Activated naive CD4-positive, alpha-beta T cell treated with anti-CD3 and anti-CD28 coated beads, Interleukin-2, amount 50 U/mL, for 72 hours (primary cell): ENCODE results near the gene HMCES. TPM values are rescaled to one million over a fixed set of nuclear protein-coding genes. Genes with fewer than 3 reads are reported as not detected.
"Not testable (repeated sequence)": the region's sequence is repeated elsewhere in the genome, so short reads cannot be mapped to it uniquely, and the experiment has no call there.

Experiments
- ATAC-seq, 2 donors: fragments of 150-1000 bp; cut with Tn5 transposase; 2 replicates each; pipeline ENCODE4 v1.10.0; 2021; ENCODE audit warnings: mild to moderate bottlenecking in 2 of 2, moderate library complexity in 2 of 2
- DNase-seq, 2 donors: peaks; one replicate each; pipeline ENCODE4 v3.0.0; 2021 to 2022; ENCODE audit warnings: low spot score in 2 of 2
- H3K27ac Mint-ChIP-seq, 2 donors: one replicate each; pipeline ENCODE4 v1.8.0; 2022; ENCODE audit warnings: mild to moderate bottlenecking in 2 of 2, mixed read lengths in 2 of 2
- H3K36me3 Mint-ChIP-seq, 2 donors: one replicate each; pipeline ENCODE4 v1.8.0; 2022; ENCODE audit warnings: mixed read lengths in 2 of 2
- H3K9me3 Mint-ChIP-seq, 2 donors: one replicate each; pipeline ENCODE4 v1.8.0; 2022; ENCODE audit warnings: mixed read lengths in 2 of 2
- total RNA-seq, 2 donors: library from RNA; stranded (reverse); gene quantifications; one replicate each; pipeline ENCODE4 v1.2.3, GENCODE V29; 2022

The HMCES gene
- total RNA-seq, 2 donors from 2014 or later: 58.5 to 78.7 TPM

GRCh38 chr3:129321887-129322286, 43.2 kb downstream of the HMCES start:
- Mint-ChIP-seq H3K36me3 (no peaks in the 10 kb centered on the region), H3K27ac (no peak overlapping the region), H3K9me3 (no peaks in the 10 kb centered on the region)
- DNase-seq (no peak), ATAC-seq (no peak)

- DNase-seq (no peak), ATAC-seq (no peak)
- H3K9me3 Mint-ChIP-seq: no peaks in the 10 kb centered on the region
- no peak overlapping the region for H3K27ac Mint-ChIP-seq
- no peaks in the 10 kb centered on the region for H3K36me3 Mint-ChIP-seq
Measured at GRCh38 chr3:129323651-129324294, 45.1 kb downstream of the HMCES start.

- no peak for DNase-seq
- no peaks in the 10 kb centered on the region for H3K36me3 Mint-ChIP-seq
Measured at GRCh38 chr3:129324855-129325254, 46.2 kb downstream of the HMCES start.

GRCh38 chr3:129325383-129325782, 46.7 kb downstream of the HMCES start:
- no peak for DNase-seq

More at GRCh38 chr3:129324855-129325254, 46.2 kb downstream of the HMCES start:
- ATAC-seq: no peak
- Mint-ChIP-seq H3K9me3 (no peaks in the 10 kb centered on the region), H3K27ac (no peak overlapping the region)

GRCh38 chr3:129326138-129326537, 47.5 kb downstream of the HMCES start:
- no peaks in the 10 kb centered on the region for H3K36me3 Mint-ChIP-seq
- DNase-seq (no peak), ATAC-seq (no peak)
- no peaks in the 10 kb centered on the region for H3K9me3 Mint-ChIP-seq
- H3K27ac Mint-ChIP-seq: peak overlapping the region in 1 of 2 donors; percentile 35

More at GRCh38 chr3:129325383-129325782, 46.7 kb downstream of the HMCES start:
- H3K36me3 Mint-ChIP-seq: no peaks in the 10 kb centered on the region
- no peak overlapping the region for H3K27ac Mint-ChIP-seq
- no peaks in the 10 kb centered on the region for H3K9me3 Mint-ChIP-seq
- ATAC-seq: no peak

GRCh38 chr3:129326595-129326994, 47.9 kb downstream of the HMCES start:
- ATAC-seq: no peak
- Mint-ChIP-seq H3K27ac (peak overlapping the region in 1 of 2 donors; percentile 35), H3K9me3 (no peaks in the 10 kb centered on the region), H3K36me3 (no peaks in the 10 kb centered on the region)
- no peak for DNase-seq

- ATAC-seq: no peak
- H3K36me3 Mint-ChIP-seq: no peaks in the 10 kb centered on the region
- no peak for DNase-seq
- H3K9me3 Mint-ChIP-seq: no peaks in the 10 kb centered on the region
- H3K27ac Mint-ChIP-seq: no peak overlapping the region
Measured at GRCh38 chr3:129327510-129327909, 48.8 kb downstream of the HMCES start.

- DNase-seq (no peak), ATAC-seq (no peak)
- Mint-ChIP-seq H3K36me3 (no peaks in the 10 kb centered on the region), H3K27ac (no peak overlapping the region), H3K9me3 (no peaks in the 10 kb centered on the region)
Measured at GRCh38 chr3:129329858-129330257, 51.2 kb downstream of the HMCES start.

- no peaks in the 10 kb centered on the region for H3K9me3 Mint-ChIP-seq
- H3K27ac Mint-ChIP-seq: peak overlapping the region in 1 of 2 donors; percentile 44
- DNase-seq: no peak
- no peaks in the 10 kb centered on the region for H3K36me3 Mint-ChIP-seq
- ATAC-seq: no peak
Measured at GRCh38 chr3:129330409-129330808, 51.7 kb downstream of the HMCES start.

- DNase-seq (no peak), ATAC-seq (no peak)
- Mint-ChIP-seq H3K27ac (peak overlapping the region in 1 of 2 donors; percentile 62), H3K9me3 (no peaks in the 10 kb centered on the region), H3K36me3 (no peaks in the 10 kb centered on the region)
Measured at GRCh38 chr3:129333891-129334290, 55.2 kb downstream of the HMCES start.

GRCh38 chr3:129336093-129336706, 57.5 kb downstream of the HMCES start:
- H3K9me3 Mint-ChIP-seq: no peaks in the 10 kb centered on the region
- no peaks in the 10 kb centered on the region for H3K36me3 Mint-ChIP-seq
- ATAC-seq (no peak), DNase-seq (no peak)
- H3K27ac Mint-ChIP-seq: peak overlapping the region in 1 of 2 donors; percentile 2

GRCh38 chr3:129337719-129338118, 59.0 kb downstream of the HMCES start:
- DNase-seq, H3K27ac Mint-ChIP-seq, ATAC-seq, H3K36me3 Mint-ChIP-seq, H3K9me3 Mint-ChIP-seq: not testable (repeated sequence)

- H3K36me3 Mint-ChIP-seq, H3K27ac Mint-ChIP-seq, DNase-seq, H3K9me3 Mint-ChIP-seq, ATAC-seq: not testable (repeated sequence)
Measured at GRCh38 chr3:129339186-129339585, 60.5 kb downstream of the HMCES start.

- H3K9me3 Mint-ChIP-seq, DNase-seq, ATAC-seq, H3K27ac Mint-ChIP-seq, H3K36me3 Mint-ChIP-seq: not testable (repeated sequence)
Measured at GRCh38 chr3:129339833-129340232, 61.2 kb downstream of the HMCES start.

- no peaks in the 10 kb centered on the region for H3K36me3 Mint-ChIP-seq
Measured at GRCh38 chr3:129341331-129342141, 62.9 kb downstream of the HMCES start.

GRCh38 chr3:129343643-129344360, 65.1 kb downstream of the HMCES start:
- ATAC-seq (peak; percentile 72 to 87), DNase-seq (peak in 1 of 2 donors; percentile 50)
- no peaks in the 10 kb centered on the region for H3K9me3 Mint-ChIP-seq
- H3K27ac Mint-ChIP-seq: no peak overlapping the region
- no peaks in the 10 kb centered on the region for H3K36me3 Mint-ChIP-seq

More at GRCh38 chr3:129341331-129342141, 62.9 kb downstream of the HMCES start:
- peak overlapping the region in 1 of 2 donors; percentile 78 for H3K27ac Mint-ChIP-seq
- no peak for DNase-seq
- no peak for ATAC-seq
- H3K9me3 Mint-ChIP-seq: no peaks in the 10 kb centered on the region
